ENCODE measurements around the gene MRC2. TPM values are rescaled to one million over a fixed set of nuclear protein-coding genes. Genes with fewer than 3 reads are reported as not detected.
A peak's percentile ranks its signal among the peaks of the same experiment; 100 is the strongest.

Gene MRC2
- total RNA-seq, 1 donor from 2014 or later = 30.7 TPM

DNA sequence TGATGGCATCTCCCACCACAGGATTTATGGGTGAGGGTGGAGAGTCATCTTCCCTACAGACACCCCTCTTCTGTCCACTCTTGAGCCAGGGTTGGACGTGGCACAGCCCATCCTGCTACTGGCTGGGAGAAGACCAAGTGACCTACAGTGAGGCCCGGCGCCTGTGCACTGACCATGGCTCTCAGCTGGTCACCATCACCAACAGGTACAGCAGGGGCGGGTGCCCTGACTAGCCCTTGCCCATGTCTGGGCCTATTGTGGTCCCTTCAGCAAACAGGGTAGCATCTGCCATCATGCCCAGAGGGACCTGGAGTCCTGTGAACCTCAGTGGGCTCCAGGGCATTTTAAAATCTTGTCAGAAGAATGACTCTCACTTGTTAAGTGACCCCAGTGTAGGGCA, 48.2 kb downstream of the MRC2 start:
- DNase-seq (ENCODE audit: low read depth, low spot score) = no peak
- Mint-ChIP-seq H3K4me1 (peaks cover 9% of the 10 kb centered on the region), H3K9me3 (no peaks in the 10 kb centered on the region), H3K27me3 (ENCODE audit: low read depth) (no peaks in the 10 kb centered on the region), H3K36me3 (ENCODE audit: low read depth) (no peaks in the 10 kb centered on the region), H3K27ac (ENCODE audit: unreplicated experiment) (no peak overlapping the region), H3K4me3 (no peak overlapping the region)
- TF ChIP-seq, protein P1, sequence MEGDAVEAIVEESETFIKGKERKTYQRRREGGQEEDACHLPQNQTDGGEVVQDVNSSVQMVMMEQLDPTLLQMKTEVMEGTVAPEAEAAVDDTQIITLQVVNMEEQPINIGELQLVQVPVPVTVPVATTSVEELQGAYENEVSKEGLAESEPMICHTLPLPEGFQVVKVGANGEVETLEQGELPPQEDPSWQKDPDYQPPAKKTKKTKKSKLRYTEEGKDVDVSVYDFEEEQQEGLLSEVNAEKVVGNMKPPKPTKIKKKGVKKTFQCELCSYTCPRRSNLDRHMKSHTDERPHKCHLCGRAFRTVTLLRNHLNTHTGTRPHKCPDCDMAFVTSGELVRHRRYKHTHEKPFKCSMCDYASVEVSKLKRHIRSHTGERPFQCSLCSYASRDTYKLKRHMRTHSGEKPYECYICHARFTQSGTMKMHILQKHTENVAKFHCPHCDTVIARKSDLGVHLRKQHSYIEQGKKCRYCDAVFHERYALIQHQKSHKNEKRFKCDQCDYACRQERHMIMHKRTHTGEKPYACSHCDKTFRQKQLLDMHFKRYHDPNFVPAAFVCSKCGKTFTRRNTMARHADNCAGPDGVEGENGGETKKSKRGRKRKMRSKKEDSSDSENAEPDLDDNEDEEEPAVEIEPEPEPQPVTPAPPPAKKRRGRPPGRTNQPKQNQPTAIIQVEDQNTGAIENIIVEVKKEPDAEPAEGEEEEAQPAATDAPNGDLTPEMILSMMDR (conservative IDR thresholded peaks at IDR 0.05) = no peak

DNA sequence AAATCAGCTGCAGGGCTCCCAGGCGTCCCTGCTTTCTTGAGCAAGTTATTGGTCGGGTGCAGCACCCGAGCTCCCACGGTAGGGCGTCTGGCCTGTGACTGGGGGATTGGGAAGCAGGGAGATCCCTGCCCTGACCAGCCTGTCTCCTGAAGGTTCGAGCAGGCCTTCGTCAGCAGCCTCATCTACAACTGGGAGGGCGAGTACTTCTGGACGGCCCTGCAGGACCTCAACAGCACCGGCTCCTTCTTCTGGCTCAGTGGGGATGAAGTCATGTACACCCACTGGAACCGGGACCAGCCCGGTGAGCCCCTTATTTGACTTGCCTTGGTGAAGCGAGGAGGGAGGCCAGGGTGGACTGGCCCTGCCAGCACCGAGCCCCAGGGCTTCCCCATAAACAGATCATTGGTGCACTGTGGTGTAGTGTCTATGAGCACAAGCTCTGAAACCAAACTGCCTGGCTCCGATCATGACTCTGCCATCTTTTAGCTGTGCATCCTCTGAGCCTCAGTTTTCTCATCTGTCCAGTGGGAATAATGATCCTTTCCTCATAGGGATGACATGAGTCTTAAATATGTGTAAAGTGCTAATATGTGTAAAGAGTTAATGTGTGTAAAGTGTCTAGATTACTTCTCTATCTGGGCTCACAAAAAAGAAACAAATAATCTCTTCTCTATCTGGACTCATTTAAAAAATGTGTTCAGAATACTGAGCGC, 48.9 kb downstream of the MRC2 start:
- no peak overlapping the region for H3K27ac Mint-ChIP-seq (ENCODE audit: unreplicated experiment)
- H3K27me3 Mint-ChIP-seq (ENCODE audit: low read depth) = no peaks in the 10 kb centered on the region
- H3K36me3 Mint-ChIP-seq (ENCODE audit: low read depth) = no peaks in the 10 kb centered on the region
- no peak for DNase-seq (ENCODE audit: low read depth, low spot score)
- no peak overlapping the region for H3K4me3 Mint-ChIP-seq
- TF ChIP-seq, protein P1 (conservative IDR thresholded peaks at IDR 0.05) = no peak
- H3K9me3 Mint-ChIP-seq = no peaks in the 10 kb centered on the region
- H3K4me1 Mint-ChIP-seq = peaks cover 9% of the 10 kb centered on the region

DNA sequence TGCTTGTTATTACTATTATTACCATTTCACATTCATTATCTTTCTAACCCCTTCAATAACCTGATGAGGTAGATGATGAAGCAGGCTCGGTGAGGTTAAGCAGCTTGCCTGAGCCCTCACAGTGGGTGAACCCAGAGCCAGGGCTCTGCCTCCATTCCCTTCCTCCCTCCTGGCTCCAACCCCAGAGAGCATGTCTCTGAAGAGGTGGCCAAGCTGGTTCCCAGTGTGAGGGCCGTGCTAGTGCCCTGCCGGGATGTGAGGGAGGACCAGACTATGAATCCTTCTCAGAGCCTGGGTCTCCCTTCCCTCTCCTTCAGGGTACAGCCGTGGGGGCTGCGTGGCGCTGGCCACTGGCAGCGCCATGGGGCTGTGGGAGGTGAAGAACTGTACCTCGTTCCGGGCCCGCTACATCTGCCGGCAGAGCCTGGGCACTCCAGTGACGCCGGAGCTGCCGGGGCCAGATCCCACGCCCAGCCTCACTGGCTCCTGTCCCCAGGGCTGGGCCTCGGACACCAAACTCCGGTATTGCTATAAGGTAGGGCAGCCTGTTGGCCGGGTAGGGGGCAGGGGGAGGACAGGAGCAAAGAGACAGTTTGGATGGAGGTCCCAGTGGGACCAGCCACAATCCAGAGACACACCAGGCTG, 49.6 kb downstream of the MRC2 start:
- Mint-ChIP-seq H3K4me1 (peaks cover 9% of the 10 kb centered on the region), H3K27ac (ENCODE audit: unreplicated experiment) (no peak overlapping the region), H3K36me3 (ENCODE audit: low read depth) (no peaks in the 10 kb centered on the region), H3K4me3 (no peak overlapping the region), H3K27me3 (ENCODE audit: low read depth) (no peaks in the 10 kb centered on the region), H3K9me3 (no peaks in the 10 kb centered on the region)
- TF ChIP-seq, protein P1 (conservative IDR thresholded peaks at IDR 0.05) = no peak
- no peak for DNase-seq (ENCODE audit: low read depth, low spot score)

DNA sequence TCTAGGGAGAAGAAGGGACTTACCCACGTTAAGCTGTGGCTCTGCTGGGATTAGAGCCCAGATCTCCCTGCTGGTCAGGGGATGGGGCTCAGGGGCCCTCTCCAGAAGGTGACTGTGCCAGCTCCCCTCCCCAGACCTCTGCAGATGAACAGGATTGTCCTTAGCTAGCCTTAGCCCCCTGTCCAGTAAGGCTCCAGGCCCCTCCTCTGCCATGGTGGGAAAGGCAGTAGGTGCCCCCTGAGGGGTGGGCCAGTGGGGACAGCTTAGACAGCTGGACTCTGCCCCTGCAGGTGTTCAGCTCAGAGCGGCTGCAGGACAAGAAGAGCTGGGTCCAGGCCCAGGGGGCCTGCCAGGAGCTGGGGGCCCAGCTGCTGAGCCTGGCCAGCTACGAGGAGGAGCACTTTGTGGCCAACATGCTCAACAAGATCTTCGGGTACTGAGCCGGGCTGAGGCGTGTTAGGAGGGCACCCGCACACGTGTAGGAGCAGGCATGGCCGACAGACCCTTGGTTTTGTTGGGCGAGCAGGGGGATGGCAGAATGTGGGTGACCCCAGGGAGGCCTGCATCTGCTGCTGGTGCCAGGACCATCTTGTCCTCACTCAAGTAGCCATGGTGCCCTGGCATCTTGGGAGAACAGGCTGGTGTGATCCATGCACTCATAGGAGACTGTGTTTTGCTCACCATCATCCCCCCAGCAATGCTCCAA, 50.9 kb downstream of the MRC2 start:
- Mint-ChIP-seq H3K9me3 (no peaks in the 10 kb centered on the region), H3K4me3 (no peak overlapping the region), H3K36me3 (ENCODE audit: low read depth) (no peaks in the 10 kb centered on the region), H3K27me3 (ENCODE audit: low read depth) (no peaks in the 10 kb centered on the region), H3K4me1 (no peaks in the 10 kb centered on the region), H3K27ac (ENCODE audit: unreplicated experiment) (peak overlapping the region; percentile 24)
- TF ChIP-seq, protein P1 (conservative IDR thresholded peaks at IDR 0.05) = no peak
- no peak for DNase-seq (ENCODE audit: low read depth, low spot score)

DNA sequence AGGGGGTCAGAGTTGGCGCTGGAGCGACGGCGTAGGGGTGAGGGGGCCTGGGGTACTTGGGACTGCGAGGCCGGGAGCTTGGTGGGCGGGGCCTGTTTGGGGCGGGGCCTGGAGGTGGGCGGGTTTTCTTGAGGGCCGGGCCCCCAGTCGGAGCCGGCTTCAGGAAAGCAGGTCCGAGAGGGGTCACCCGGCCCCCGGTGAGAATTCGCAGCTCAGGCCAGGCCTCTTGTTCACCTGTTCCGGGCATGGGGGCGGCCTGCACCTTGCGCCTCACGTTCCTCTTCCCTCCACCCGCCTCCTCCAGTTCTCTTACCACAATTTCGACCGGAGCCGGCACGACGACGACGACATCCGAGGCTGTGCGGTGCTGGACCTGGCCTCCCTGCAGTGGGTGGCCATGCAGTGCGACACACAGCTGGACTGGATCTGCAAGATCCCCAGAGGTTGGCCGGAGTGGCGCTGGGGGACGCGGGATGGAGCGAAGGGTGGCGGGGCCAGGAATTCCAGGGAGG, 52.5 kb downstream of the MRC2 start:
- Mint-ChIP-seq H3K27me3 (ENCODE audit: low read depth) (no peaks in the 10 kb centered on the region), H3K27ac (ENCODE audit: unreplicated experiment) (no peak overlapping the region), H3K36me3 (ENCODE audit: low read depth) (no peaks in the 10 kb centered on the region), H3K4me1 (no peaks in the 10 kb centered on the region), H3K4me3 (no peak overlapping the region), H3K9me3 (no peaks in the 10 kb centered on the region)
- no peak for DNase-seq (ENCODE audit: low read depth, low spot score)
- TF ChIP-seq, protein P1 (conservative IDR thresholded peaks at IDR 0.05) = no peak
